SHP77 treated with DMSO at 0.1 percent for 48 hours (cell line): Measurements from ENCODE around the gene INSC.

Experiments used
- DNase-seq: peaks from one replicate; lab custom pipeline; 2025; lab: John Stamatoyannopoulos, UW

INSC gene

GRCh38 chr11:15146271-15147003 lies 31.7 kb downstream of the INSC start:
- no peak for DNase-seq

- DNase-seq: no peak
Observed at GRCh38 chr11:15148169-15148568, 33.4 kb downstream of the INSC start.

- no peak for DNase-seq
Observed at GRCh38 chr11:15149050-15149449, 34.3 kb downstream of the INSC start.

GRCh38 chr11:15150507-15150906 lies 35.8 kb downstream of the INSC start:
- DNase-seq: no peak

- DNase-seq: no peak
Observed at GRCh38 chr11:15153231-15153630, 38.5 kb downstream of the INSC start.

- no peak for DNase-seq
Observed at GRCh38 chr11:15157181-15157580, 42.5 kb downstream of the INSC start.

GRCh38 chr11:15157606-15158137 lies 42.9 kb downstream of the INSC start:
- no peak for DNase-seq

GRCh38 chr11:15158351-15159015 lies 43.8 kb downstream of the INSC start:
- DNase-seq: no peak

GRCh38 chr11:15159085-15159484 lies 44.4 kb downstream of the INSC start:
- DNase-seq: no peak

GRCh38 chr11:15161790-15162189 lies 47.1 kb downstream of the INSC start:
- no peak for DNase-seq

- DNase-seq: no peak
Observed at GRCh38 chr11:15163136-15163535, 48.4 kb downstream of the INSC start.

GRCh38 chr11:15166204-15166603 lies 51.5 kb downstream of the INSC start:
- no peak for DNase-seq

- no peak for DNase-seq
Observed at GRCh38 chr11:15169815-15170551, 55.3 kb downstream of the INSC start.

GRCh38 chr11:15170698-15171097 lies 56.0 kb downstream of the INSC start:
- DNase-seq: no peak

GRCh38 chr11:15171956-15172355 lies 57.2 kb downstream of the INSC start:
- no peak for DNase-seq

GRCh38 chr11:15175831-15176230 lies 61.1 kb downstream of the INSC start:
- DNase-seq: no peak

- no peak for DNase-seq
Observed at GRCh38 chr11:15176646-15177163, 62.0 kb downstream of the INSC start.

GRCh38 chr11:15177491-15177890 lies 62.8 kb downstream of the INSC start:
- no peak for DNase-seq

GRCh38 chr11:15178214-15178613 lies 63.5 kb downstream of the INSC start:
- no peak for DNase-seq

GRCh38 chr11:15179167-15179566 lies 64.4 kb downstream of the INSC start:
- no peak for DNase-seq

- DNase-seq: no peak
Observed at GRCh38 chr11:15180212-15180792, 65.6 kb downstream of the INSC start.

GRCh38 chr11:15182372-15182771 lies 67.6 kb downstream of the INSC start:
- no peak for DNase-seq
